OCI-LY3 (cell line): ENCODE measurements around the gene FOCAD.

ENCODE experiments used
- CTCF ChIP-seq: fragments of 200-600, 300-600 bp; sonication (generic); IDR thresholded peaks from 2 replicates; pipeline ENCODE4 v1.5.1; 2014; ENCODE audit warnings: antibody characterized with exemption, low read length, low read depth
- EZH2phosphoT487 ChIP-seq: fragments of 200-600 bp; shearing (Covaris generic); IDR thresholded peaks from 2 replicates; pipeline ENCODE4 v1.6.1; 2018; ENCODE audit warnings: antibody characterized with exemption, mixed run types, low read depth

- TF ChIP-seq CTCF: no peak
- TF ChIP-seq EZH2phosphoT487: no peak
These were observed 344.4 kb downstream of the FOCAD start for GRCh38 chr9:21028466-21028865.
